Caki2 (cell line): ENCODE results near the gene MAPK1. TPM values are rescaled to one million over a fixed set of nuclear protein-coding genes. Genes with fewer than 3 reads are reported as not detected.
"Not testable (repeated sequence)": the region's sequence is repeated elsewhere in the genome, so short reads cannot be mapped to it uniquely, and the experiment has no call there.

Experiments used
- DNase-seq: peaks from one replicate; pipeline ENCODE4 v3.0.0-alpha.2; 2015; ENCODE audit warnings: low read depth
- in situ Hi-C: cut with HindIII; loops from 2 replicates; pipeline ENCODE4 v1.10.0; 2016; ENCODE audit warnings: low sequenced_read_pairs, low pct_unique_long_range_greater_than_20kb, mixed read lengths
- total RNA-seq: library from RNA; depleted of rRNA; stranded (reverse); fragments of >200 nt; shearing (Covaris generic); gene quantifications from 2 replicates; pipeline ENCODE4 v1.2.3, GENCODE V29; 2014; ENCODE audit warnings: low replicate concordance

MAPK1 gene
- total RNA-seq, 1 experiment from 2014 or later: 34.9 TPM

DNA sequence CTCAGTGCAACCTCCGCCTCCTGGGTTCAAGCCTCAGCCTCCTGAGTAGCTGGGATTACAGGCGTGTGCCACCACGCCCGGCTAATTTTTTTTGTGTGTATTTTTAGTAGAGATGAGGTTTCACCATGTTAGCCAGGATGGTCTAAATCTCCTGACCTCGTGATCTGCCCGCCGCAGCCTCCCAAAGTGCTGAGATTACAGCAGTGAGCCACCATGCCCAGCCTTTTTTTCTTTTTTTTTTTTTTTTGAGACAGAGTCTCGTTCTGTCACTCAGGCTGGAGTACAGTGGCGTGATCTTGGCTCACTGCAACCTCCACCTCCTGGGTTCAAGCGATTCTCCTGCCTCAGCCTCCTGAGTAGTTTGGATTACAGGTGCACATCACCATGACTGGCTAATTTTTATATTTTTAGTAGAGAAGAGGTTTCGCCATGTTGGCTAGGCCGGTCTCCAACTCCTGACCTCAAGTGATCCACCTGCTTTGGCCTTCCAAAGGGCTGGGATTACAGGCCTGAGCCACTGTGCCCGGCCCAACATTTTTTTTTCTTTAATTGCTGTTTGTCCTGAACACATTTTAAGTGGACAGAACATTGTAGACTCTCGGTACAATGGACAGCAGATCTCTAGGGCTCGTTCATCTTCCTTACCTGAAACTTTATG lies 146.1 kb downstream of the MAPK1 start:
- in situ Hi-C loops: not testable (repeated sequence)

DNA sequence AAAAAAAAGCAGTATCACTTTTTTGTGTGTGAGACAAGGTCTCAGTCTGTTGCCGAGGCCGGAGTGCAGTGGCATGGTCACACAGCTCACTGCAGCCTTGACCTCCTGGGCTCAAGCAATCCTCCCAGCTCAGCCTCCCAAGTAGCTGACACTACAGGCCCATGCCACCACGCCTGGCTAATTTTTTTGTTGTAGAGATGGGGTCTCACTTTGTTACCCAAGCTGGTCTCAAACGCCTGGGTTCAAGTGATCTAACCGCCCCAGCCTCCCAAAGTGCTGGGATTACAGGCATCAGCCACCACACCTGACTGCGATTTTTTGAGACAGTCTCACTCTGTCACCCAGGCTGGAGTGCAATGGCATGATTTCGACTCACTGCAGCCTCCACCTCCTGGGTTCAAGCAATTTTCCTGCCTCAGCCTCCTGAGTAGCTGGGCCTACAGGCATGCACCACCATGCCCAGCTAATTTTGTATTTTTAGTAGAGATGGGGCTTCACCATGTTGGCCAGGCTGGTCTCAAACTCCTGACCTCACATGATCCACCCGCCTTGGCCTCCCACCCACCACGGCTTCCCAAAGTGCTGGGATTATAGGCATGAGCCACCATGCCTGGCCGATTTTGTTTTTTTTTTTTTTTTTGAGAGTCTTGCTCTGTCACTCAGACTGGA lies 147.1 kb downstream of the MAPK1 start:
- DNase-seq, in situ Hi-C loops: not testable (repeated sequence)

More for the DNA sequence above, 146.1 kb downstream of the MAPK1 start:
- not testable (repeated sequence) for DNase-seq

DNA sequence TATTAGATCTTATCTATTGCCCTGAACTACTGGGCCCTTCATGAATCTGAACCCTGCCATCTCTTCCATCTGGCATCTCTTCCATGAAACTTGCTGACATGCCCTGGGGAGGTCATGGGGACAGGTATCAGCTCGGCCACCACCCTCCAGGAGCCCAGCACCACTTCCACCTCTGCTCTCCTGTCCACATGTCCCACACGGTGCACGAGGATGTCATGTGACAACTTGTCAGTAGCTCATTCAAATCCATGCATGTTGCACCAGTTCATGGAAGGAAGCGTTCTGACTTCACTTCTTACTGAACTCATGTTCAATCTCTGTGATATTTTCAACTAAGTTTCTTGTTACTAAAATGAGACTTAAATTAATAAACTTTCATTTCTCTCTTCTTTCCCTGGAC lies 148.4 kb downstream of the MAPK1 start:
- in situ Hi-C loops: loop anchor here (10.0 kb wide), 1 partner anchor 86 kb away; no protein-coding TSS in a partner anchor
- no peak for DNase-seq

DNA sequence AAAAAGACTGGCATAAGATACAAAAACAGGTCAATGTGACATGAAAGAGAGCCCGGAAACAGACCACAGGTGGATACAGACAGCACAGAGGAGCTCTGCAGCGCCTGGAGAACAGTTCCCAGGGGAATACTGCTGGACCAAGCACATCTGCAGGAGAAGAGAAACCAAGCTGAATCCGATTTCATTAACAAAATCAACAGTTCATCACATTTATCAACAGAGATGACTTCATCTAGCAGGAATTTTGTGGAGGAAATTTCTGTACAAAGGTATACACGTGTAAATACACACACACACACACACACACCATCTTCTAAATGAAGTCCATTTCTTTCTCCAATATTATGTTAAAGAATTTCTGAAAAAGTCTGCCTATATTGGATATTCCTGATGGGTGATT lies 148.9 kb downstream of the MAPK1 start:
- in situ Hi-C loops: loop anchor here (10.0 kb wide), 1 partner anchor 86 kb away; no protein-coding TSS in a partner anchor
- DNase-seq: no peak

DNA sequence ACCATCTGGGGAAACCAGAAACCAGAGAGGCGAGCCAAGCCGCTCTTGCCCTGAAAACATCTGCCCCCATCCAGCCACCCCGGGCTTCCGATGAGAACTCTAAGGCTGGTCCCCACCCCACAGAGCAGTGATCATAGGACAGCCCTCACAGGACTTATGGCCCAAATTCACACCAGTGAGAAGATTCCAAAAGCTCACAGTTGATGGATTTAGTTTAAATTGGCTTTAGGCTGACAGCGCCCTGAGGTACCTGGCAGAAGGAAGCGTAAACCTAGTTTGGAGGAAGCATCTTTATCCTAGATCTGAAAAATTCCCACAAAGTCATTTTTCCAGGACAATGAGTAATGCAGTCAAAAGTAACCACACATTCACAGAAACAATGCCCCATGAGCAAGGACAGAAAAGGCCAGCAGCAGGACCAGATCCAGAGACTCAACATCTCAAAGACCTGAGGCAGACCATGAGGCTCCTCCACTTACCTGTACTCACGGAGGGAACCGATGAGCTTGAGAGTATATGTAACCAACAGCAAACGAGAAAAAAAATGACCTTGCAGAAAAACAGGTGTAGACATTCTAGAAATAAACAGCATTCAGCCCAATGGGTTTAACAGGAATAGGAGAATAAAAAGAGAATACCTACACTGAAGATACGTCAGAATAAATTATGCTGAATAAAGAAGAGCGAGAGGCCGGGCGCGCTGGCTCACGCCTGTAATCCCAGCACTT lies 150.9 kb downstream of the MAPK1 start:
- DNase-seq: not testable (repeated sequence)
- in situ Hi-C loops: loop anchor here (10.0 kb wide), 1 partner anchor 88 kb away; no protein-coding TSS in a partner anchor

DNA sequence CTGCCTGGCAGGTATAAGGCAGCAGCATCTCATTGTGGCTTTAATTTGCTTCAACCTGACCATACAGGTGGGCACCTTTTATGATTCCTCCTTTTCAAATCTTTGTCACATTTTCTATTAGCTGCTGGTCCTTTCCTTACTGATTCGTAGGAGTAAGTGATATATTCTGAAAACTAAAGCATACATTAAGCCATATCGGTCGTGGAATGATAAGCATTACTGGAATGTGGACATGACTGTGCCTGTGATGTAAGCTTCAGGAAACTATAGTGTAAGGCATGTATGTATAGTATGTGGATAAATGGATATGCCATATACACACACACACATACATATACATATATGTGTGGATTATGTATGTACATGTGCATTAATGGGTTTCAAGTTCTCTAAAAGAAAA lies 152.7 kb downstream of the MAPK1 start:
- in situ Hi-C loops: loop anchor here (10.0 kb wide), 1 partner anchor 90 kb away; no protein-coding TSS in a partner anchor
- no peak for DNase-seq

DNA sequence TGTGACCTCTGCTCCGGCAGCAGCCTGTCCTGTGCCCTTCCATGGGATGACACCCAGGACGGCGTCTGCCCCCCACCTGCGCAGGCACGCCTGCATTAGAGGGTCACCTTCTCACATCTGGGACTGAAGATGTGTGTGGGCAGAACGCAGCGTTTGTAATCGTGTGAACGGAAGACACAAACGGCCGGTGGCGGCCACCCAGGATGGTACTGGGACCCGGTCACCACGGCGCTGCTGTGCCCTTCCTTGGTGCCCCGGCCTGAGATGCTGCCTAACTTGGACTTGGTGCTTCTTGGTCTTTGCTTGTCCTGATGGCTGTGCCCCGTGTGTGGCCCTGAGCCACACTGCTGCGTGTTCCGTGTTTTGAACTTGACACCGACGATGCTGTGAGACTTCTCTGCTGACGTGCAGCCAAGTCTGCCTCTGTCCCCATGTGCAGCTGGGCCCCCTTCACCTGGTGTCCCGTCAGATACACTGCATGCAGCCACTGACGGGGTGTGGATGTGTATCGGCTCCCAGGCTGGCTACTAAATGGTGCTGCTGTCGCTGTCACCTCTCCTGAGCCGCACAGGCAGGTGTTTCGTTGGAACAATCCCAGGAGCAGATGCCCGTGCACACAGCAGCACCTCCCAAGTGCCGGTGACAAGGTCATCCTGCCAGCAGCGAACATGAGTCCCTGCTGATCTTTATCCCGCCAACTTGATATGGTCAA lies 153.2 kb downstream of the MAPK1 start:
- no peak for DNase-seq
- in situ Hi-C loops: loop anchor here (10.0 kb wide), 1 partner anchor 91 kb away; no protein-coding TSS in a partner anchor

DNA sequence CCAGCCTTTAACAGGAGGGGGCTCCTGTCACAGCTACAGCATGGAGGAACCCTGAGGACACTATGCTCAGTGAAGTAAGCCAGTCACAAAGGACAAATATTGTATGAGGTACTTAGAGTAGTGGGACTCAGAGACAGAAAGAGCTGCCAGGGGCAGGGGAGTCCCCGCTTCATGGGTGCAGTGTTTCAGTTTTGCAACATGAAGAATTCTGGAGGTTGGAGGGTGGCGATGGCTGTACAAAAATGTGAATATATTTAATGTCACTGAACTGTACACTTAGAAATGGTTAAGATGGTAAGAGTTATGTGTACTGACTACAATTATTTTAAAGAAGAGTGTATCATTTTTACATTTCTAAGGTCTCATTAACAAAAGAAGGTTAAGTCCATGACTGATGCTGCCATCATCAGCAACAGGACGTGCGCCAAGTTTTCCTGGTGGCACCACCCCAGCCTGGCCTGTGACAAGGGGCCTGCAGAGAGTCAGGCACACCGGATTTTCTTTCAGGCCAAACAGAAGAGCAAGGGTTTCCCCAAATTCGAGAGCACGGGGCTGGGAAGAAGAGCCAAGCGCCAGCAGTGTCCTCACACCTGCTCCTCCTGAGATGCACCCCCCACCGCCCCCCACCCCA lies 153.9 kb downstream of the MAPK1 start:
- in situ Hi-C loops: loop anchor here (10.0 kb wide), 1 partner anchor 91 kb away; no protein-coding TSS in a partner anchor
- no peak for DNase-seq

DNA sequence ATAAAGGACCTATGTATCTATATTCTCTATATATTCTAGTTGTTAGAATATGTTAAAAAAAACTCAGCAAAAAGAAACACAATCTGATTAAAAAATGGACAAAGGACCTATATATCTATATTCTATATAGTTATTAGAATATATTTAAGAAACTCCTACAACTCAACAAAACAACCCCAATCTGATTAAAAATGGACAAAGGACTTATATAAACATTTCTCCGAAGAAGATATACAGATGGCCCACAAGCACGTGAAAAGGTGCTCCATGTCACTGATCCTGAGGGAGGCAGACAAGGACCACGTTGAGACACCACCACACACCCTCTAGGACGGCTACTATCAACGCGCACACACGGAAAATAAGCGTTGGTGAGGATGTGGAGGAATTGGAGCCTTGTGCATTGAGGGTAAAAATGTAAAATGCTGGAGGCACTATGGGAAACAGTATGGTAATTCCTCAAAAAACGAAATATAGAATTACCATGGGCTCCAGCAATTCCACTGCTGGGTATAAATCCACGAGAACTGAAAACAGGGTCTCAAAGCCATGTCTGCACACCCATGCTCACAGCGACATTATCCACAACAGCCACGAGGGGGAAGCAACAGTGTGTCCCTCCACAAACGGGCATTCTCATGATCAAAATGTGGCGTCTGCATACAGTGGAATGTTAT lies 154.6 kb downstream of the MAPK1 start:
- DNase-seq: peak; percentile 45
- in situ Hi-C loops: loop anchor here (10.0 kb wide), 1 partner anchor 92 kb away; no protein-coding TSS in a partner anchor

DNA sequence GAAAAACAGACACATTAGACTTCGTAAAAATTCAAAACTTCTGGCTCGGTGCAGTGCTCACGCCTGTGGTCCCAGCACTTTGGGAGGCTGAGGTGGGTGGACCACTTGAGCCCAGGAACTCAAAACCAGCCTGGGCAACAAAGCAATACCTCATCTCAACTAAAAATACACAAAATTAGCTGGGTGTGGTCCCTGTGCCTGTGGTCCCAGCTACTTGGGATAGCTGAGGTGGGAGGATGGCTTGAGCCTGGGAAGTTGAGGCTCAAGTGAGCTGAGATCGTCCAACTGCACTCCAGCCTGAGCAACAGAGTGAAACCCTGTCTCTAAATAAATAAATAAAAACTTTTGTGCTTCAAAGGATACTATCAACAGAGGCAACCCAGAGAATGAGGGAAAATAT lies 155.6 kb downstream of the MAPK1 start:
- in situ Hi-C loops: loop anchor here (10.0 kb wide), 1 partner anchor 93 kb away; no protein-coding TSS in a partner anchor

DNA sequence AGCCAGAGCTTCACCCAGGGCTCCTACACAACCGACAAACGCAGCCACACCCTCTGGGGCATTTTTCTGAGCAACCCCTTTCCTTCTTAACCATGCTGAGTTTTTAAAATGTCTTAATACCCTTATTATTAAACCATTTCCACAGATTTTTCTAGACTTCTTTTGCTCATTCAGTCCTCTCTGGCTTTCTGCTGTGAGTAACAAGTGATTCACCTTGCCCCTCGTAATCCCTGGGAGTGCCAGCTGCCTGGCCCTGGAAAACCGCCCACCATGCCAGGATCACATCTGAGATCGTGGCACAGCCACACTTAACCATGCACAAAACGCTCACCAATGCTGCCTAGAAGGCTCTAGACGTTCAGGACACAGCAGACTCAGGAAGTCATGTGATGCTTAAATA lies 157.3 kb downstream of the MAPK1 start:
- no peak for DNase-seq
- in situ Hi-C loops: loop anchor here (10.0 kb wide), 1 partner anchor 95 kb away; no protein-coding TSS in a partner anchor

More for the DNA sequence above, 155.6 kb downstream of the MAPK1 start:
- no peak for DNase-seq

DNA sequence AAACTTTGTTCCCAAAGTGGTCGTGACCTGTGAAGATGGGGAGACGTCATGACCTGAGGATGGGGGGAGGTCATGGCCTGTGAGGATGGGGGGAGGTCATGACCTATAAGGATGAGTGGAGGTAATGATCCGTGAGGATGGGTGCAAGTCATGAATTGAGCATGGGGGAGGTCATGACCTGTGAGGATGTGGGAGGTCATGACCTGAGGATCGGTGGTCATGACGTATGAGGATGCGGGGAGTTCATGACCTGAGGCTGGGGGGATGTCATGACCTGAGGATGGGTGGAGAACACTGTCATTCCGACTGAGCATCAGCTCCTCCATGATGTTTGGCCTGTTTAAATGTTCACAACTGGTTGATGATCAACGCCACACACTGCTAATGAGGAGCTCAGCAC lies 157.8 kb downstream of the MAPK1 start:
- in situ Hi-C loops: loop anchor here (10.0 kb wide), 1 partner anchor 95 kb away; no protein-coding TSS in a partner anchor
- no peak for DNase-seq

DNA sequence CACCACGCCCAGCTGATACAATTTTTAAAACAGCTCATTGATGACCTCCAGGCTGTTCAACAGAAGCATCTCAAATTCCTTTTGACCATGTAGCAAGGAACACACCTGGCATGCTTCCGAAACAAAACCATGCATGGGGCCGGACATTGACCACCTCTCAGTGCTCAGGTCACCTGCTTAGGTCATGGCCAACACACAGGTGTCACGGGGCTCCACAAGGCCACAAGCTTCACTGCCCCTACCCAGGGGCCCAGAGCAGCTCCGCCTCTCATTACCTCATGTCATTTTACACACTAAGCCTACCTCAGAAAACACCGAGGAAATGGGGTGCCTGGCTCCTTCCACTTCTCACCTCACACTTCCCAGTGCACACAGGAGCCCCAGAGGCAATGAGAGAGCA lies 158.5 kb downstream of the MAPK1 start:
- DNase-seq: no peak
- in situ Hi-C loops: no loop called here

DNA sequence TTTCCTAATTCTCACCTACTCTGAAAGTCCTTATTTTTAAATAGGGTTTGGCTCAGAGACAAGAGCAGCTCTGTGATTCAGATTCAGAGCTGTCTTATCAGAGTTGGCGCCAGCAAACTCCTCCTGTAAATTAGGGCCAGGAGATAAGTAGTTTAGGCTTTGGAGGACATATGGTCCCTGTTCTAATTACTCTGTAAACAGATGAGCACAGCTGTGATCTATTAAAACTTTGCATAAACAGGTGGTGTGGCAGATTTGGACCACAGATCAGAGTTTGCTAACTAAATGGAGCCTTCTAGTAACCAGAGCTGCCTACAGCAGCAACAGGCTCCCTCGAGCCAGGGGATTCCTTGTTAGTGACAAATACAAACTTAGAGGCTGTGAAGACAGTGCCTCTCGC lies 159.8 kb downstream of the MAPK1 start:
- DNase-seq: no peak
- in situ Hi-C loops: no loop called here
